GM18519 (cell line): Measurements from ENCODE around the gene CIPC.

Experiments used
- ATAC-seq: cut with Tn5 transposase; IDR thresholded peaks from one replicate; pipeline ENCODE4 v1.9.1; 2021; ENCODE audit warnings: mild to moderate bottlenecking, moderate library complexity; ENCODE audit not compliant: unreplicated experiment, low FRiP score

The CIPC gene

GRCh38 chr14:77123381-77124325, 25.6 kb downstream of the CIPC start:
- no peak for ATAC-seq

DNA sequence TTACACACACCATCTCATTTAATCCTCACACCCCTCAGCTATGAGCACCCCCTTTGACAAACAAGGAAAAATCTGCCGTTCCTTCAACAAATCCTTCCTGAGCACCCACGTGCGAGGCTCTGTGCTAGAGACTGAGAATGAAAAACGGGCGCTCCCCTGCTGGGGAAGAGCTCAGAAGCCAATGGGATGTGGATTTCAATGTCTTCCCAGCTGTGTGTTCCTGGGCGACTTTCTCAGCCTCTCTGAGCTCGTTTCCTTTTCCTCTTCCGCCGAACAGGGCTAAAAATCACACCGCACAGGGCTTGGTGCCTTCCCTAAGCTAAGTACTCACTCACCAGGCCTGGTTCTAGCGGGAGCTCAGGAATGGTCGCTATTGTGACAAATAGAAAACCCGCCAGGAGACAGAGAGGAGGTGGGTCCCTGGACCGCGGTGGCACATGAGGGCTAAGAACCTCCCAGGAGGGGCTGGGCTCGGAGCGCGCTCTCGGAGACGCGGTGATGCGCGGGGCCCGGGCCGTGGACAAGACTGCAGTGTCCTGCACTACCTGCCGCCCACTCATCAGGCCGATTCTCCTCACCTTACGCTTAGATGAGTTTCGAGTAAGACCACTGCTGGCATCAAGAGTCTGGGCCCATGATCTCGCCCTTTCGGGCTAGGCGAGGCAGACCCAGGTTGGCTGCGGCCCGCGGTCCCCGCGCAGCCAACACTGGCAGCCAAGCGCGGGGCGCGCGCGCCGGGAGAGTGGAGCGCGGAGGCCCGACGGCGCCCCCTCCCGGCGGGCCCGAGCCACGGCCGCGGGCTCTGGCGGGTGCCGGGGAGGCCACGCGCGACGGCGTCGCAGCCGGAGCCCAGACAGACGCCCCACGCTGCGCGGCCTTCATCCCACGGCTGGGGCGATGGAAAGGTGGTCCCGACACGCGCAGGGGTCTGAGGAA, 26.6 kb downstream of the CIPC start:
- ATAC-seq: no peak

DNA sequence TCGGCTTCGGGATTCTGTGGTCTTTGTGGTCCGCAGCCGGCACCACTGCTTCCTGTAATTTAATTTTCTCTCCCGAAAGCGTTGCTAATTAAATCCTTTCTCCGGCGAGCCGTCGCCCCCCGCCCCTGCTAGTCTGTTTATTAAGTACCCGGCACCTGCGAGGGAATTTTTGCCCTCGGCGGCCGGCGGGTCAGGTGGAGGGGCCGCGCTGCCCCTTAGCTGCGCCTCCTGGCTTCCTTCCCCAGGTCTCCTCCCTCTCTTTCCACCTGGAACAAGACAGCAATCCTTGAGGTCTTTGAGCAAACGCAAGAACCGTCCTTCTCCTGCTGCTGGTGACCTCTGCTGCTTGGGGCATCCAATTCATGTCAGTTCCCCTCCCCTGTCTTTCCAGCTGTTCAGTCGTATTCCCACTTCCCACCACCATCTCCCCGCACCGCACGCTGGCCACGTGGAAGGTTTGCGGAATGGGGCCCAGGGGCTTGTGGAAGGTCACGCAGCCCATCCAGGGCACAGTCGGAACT, 27.3 kb downstream of the CIPC start:
- ATAC-seq: no peak

GRCh38 chr14:77125823-77126325, 27.8 kb downstream of the CIPC start:
- ATAC-seq: no peak

- no peak for ATAC-seq
Observed at GRCh38 chr14:77126461-77126990, 28.5 kb downstream of the CIPC start.

DNA sequence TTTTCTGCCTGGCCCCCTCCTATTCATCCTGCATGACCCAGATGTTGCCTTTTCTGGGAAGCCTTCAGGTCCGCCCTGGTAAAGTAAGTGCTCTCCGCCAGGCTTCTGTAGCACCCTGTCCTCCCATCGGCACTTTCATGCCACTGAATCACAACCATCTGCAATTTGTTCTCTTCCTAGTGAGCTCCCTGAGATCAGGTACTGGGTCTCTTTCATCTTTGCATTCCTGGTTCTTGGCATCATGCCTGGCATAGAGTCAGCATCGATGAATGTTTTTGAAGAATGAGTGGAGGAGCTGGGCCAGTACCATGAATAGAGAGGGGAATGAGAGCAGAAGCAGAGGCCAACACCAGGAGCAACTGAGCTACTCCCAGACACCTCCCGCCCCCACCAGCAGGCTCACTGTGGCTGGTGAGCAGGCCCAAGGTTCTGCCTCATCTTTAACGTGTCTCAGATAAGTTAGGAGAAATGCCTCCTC, 30.4 kb downstream of the CIPC start:
- ATAC-seq: no peak

DNA sequence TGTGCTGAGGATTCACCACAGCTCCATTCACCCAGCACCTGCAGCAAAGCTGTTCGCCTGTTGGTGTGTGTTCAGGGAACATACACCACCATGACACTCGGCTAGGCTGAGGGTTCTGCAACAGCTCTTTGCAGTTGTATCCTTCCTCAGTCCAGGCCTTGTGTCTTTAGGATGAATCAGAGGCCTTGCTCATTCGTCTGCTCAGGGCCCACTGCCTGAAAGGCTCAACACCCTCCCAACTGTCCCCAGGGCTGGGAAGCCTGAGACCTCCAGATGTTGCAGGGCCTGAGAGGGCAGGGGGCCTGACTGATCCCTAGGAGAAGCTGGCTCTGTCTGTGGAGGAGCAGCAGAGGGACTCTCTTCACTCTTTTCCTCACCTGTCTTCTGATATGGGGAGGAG, 32.3 kb downstream of the CIPC start:
- no peak for ATAC-seq

GRCh38 chr14:77131206-77131605, 33.1 kb downstream of the CIPC start:
- ATAC-seq: no peak

- ATAC-seq: no peak
Observed at GRCh38 chr14:77131871-77132486, 33.9 kb downstream of the CIPC start.

GRCh38 chr14:77133720-77134338, 35.8 kb downstream of the CIPC start:
- no peak for ATAC-seq

DNA sequence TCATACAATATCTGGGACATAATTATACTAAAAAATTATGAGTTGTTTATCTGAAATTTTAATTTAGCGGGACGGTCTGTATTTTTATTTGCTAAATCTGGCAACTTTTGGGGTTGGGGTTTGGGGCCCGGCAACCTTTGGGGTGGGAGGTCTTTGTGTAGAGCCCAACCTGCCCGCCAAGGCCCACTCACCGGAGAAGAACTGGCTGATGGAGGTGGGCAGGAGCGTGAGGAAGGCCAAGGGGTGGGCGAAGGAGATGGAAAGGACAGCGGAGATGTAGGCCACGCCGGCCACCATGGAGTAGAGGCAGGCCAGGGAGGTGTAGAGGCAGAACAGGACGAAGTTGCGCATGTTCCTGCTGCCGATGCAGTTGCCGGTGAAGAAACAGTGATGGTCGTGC, 41.0 kb downstream of the CIPC start:
- no peak for ATAC-seq

- ATAC-seq: no peak
Observed at GRCh38 chr14:77139540-77140358, 41.7 kb downstream of the CIPC start.

GRCh38 chr14:77140359-77141213, 42.5 kb downstream of the CIPC start:
- ATAC-seq: no peak

DNA sequence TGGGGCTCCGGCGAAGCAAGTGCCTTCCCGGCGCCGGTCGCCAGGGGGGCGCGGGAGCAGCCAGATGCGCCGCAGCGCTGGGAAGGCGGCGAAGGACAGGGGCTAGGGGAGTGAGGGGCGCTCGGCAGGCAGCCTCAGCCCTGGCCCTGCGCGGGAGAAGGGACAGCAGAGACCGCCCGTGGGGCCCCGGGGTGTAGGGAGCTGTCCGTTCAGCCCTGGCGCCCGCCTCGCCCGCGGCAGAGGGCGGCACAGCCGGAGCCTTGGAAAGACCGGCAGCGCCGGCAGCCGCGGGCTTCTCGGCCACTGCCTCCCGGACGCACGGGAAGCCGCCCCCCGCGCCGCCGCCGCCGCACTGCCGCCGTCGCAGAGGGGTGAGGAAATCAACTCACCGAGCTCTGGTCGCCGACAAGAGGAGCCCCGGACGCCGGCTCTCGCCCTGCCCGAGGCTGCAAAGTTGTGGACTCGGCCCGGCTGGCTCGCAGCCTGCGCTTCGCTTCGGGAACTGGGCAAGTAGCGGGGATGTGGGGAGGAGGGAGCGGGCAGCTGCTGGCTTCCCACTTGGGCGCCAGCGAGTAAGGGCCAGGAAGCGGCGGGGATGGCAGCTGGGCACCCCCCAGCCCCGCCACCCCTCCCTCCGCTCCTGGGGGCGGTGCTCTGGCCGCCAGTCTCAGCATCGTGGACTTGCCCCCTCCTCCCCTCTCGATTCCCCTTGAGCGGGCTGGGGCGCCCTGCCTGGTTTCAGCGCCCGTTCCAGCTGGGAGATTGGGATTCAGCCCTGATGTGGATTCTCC, 43.4 kb downstream of the CIPC start, which contains the start of gene ZDHHC22:
ZDHHC22 (minus strand) TSS at position 578 of the 791 bp plus-strand sequence. CDS start 2,053 bp downstream, outside the sequence.
- ATAC-seq: no peak

DNA sequence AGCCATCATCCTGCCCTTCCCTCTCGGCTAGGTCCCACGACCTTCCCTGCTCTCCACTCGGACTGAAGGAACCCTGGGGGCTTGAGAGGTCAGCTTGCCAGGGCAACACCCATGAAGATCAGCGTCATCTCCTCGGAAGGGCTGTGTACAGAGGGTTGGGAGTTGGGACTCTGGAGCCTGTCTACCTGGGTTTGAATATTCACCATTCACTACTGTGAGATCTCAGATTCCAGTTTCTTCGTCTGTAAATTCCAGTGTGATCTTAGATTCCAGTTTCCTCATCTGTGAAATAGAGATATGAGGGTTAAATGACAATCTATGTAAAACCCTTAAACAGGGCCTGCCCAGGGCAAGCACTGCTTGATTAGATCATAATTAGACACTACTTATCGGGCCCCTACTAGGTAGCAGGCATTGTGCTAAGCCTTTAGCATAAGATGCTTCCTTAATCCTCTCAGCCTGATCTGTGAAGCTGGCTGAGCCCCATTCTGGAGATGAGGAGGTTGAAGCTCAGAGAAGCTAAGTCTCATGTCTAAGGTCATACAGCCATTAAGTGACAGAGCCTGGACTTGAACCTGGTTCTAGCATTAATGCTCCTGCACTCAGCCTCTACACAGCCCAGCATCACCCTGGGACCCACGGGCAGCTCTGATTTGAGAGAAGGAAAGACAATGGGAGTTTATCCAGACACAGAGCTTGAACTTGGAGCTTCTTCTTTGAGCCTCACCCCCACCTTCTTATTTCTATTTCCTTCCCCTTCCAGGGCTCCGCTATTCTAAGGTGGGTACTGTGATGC, 44.1 kb downstream of the CIPC start:
- ATAC-seq: no peak

DNA sequence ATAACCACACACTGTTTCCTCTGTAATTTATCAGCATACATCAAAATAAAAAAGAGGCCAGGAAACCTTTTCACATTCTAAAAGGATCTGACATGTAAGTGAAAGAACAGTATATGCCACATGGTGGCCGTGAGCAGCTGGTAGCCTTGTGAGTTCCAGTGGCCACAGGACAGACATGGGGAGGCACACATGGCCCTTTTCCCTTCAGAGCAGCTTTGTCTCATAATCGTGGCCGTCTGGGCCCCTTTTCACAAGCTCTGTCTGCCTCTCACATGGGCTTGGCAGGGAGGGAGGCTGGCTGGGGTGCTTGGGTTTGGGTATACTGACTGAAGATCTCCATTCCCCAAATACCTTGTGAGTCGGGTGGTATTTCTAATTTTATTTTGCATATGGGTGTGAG, 45.0 kb downstream of the CIPC start:
- ATAC-seq: no peak
